ENCODE data around the gene TRABD2A.

- TF ChIP-seq CTCF (optimal IDR thresholded peaks at IDR 0.05 in 1 of 3, IDR thresholded peaks at IDR 0.05 in 1 of 3, conservative IDR thresholded peaks at IDR 0.05 in 1 of 3; ENCODE audit: extremely low read depth in 1 of 3, insufficient read depth in 2 of 3, low read length in 3 of 3) (no peak), EZH2 (IDR thresholded peaks at IDR 0.05; ENCODE audit: low read length) (no peak)
Observed at GRCh38 chr2:84886791-84887190, 5.9 kb upstream of the TRABD2A start.

All from keratinocyte (primary cell).